ENCODE data around the gene RORC. TPM values are rescaled to one million over a fixed set of nuclear protein-coding genes. Genes with fewer than 3 reads are reported as not detected.
"Not testable (repeated sequence)": the region's sequence is repeated elsewhere in the genome, so short reads cannot be mapped to it uniquely, and the experiment has no call there.

RORC gene
- polyA plus RNA-seq, 3 donors: 0.03 TPM; not detected in 2

- Mint-ChIP-seq H3K27ac (peak overlapping the region in 1 of 7 donors; percentile 46), H3K4me1 (peaks cover 3% of the 10 kb centered on the region), H3K27me3 (ENCODE audit: low read depth in 3 of 3) (peaks cover 0 to 4% (median 2%) of the 10 kb centered on the region in 3 donors), H3K9me3 (peaks cover 0 to 1% (median 0%) of the 10 kb centered on the region in 7 donors), H3K36me3 (peaks cover 11% of the 10 kb centered on the region in 2 donors), H3K4me3 (no peak overlapping the region)
- Histone ChIP-seq H3K4me1 (ENCODE audit: control insufficient read depth in 1 of 2, insufficient read depth in 2 of 2, low read length in 2 of 2) (peaks cover 10 to 12% of the 10 kb centered on the region in 2 donors), H3K36me3 (replicated peaks in 1 of 2; ENCODE audit: control insufficient read depth in 1 of 2, insufficient read depth in 2 of 2, low read length in 2 of 2) (peaks cover 0 to 4% of the 10 kb centered on the region in 2 donors), H2AFZ (ENCODE audit: insufficient read depth, low read depth, low read length, poor library complexity, severe bottlenecking) (no peak overlapping the region), H3K4me2 (replicated peaks; ENCODE audit: extremely low read depth, low read length, poor library complexity, severe bottlenecking) (no peak overlapping the region), H3K79me2 (ENCODE audit: insufficient read depth, low read length) (no peaks in the 10 kb centered on the region), H3K27me3 (ENCODE audit: control insufficient read depth in 2 of 2, insufficient read depth in 2 of 2, low read length in 2 of 2) (peaks cover 0 to 3% of the 10 kb centered on the region in 2 donors), H3K9me3 (replicated peaks in 1 of 2; ENCODE audit: control insufficient read depth in 1 of 2, insufficient read depth in 1 of 2, low read length in 2 of 2) (no peaks in the 10 kb centered on the region), H3K4me3 (replicated peaks in 1 of 3; ENCODE audit: low read depth in 2 of 3, low read length in 3 of 3) (no peak overlapping the region), H3K27ac (ENCODE audit: low read depth in 1 of 2, low read length in 2 of 2) (no peak overlapping the region), H4K20me1 (ENCODE audit: insufficient read depth, low read length) (no peaks in the 10 kb centered on the region), H3K9ac (ENCODE audit: insufficient read depth, low read length, poor library complexity, severe bottlenecking) (no peak overlapping the region)
- no peak for DNase-seq
- TF ChIP-seq CTCF (IDR thresholded peaks at IDR 0.05): no peak
- 100% methylated on average over 1 of the region's 3 CpGs for WGBS (ENCODE audit: insufficient coverage)
- intact Hi-C loops (cut with micrococcal nuclease): no loop called here
Observed at GRCh38 chr1:151782741-151783140, 48.9 kb downstream of the RORC start.

GRCh38 chr1:151782026-151782425 is 49.6 kb downstream of the RORC start:
- H3K36me3 ChIP-seq (replicated peaks in 1 of 2; ENCODE audit: control insufficient read depth in 1 of 2, insufficient read depth in 2 of 2, low read length in 2 of 2); intact Hi-C loops (cut with micrococcal nuclease); H3K9ac ChIP-seq (ENCODE audit: insufficient read depth, low read length, poor library complexity, severe bottlenecking); H4K20me1 ChIP-seq (ENCODE audit: insufficient read depth, low read length); H3K4me2 ChIP-seq (replicated peaks; ENCODE audit: extremely low read depth, low read length, poor library complexity, severe bottlenecking); H2AFZ ChIP-seq (ENCODE audit: insufficient read depth, low read depth, low read length, poor library complexity, severe bottlenecking); H3K27me3 Mint-ChIP-seq (ENCODE audit: low read depth in 3 of 3); H3K9me3 Mint-ChIP-seq; H3K4me3 ChIP-seq (replicated peaks in 1 of 3; ENCODE audit: low read depth in 2 of 3, low read length in 3 of 3); H3K4me1 Mint-ChIP-seq; DNase-seq; H3K79me2 ChIP-seq (ENCODE audit: insufficient read depth, low read length); H3K9me3 ChIP-seq (replicated peaks in 1 of 2; ENCODE audit: control insufficient read depth in 1 of 2, insufficient read depth in 1 of 2, low read length in 2 of 2); H3K4me3 Mint-ChIP-seq; H3K27me3 ChIP-seq (ENCODE audit: control insufficient read depth in 2 of 2, insufficient read depth in 2 of 2, low read length in 2 of 2); H3K27ac ChIP-seq (ENCODE audit: low read depth in 1 of 2, low read length in 2 of 2): not testable (repeated sequence)
- peaks cover 10 to 12% of the 10 kb centered on the region in 2 donors for H3K4me1 ChIP-seq (ENCODE audit: control insufficient read depth in 1 of 2, insufficient read depth in 2 of 2, low read length in 2 of 2)
- WGBS (ENCODE audit: insufficient coverage): 100% methylated on average over 2 of the region's 5 CpGs
- H3K27ac Mint-ChIP-seq: peak overlapping the region in 1 of 7 donors; percentile 26
- H3K36me3 Mint-ChIP-seq: peaks cover 11 to 12% of the 10 kb centered on the region in 2 donors

- intact Hi-C loops (cut with micrococcal nuclease); H3K79me2 ChIP-seq (ENCODE audit: insufficient read depth, low read length); H2AFZ ChIP-seq (ENCODE audit: insufficient read depth, low read depth, low read length, poor library complexity, severe bottlenecking); H3K36me3 ChIP-seq (replicated peaks in 1 of 2; ENCODE audit: control insufficient read depth in 1 of 2, insufficient read depth in 2 of 2, low read length in 2 of 2); H3K4me3 ChIP-seq (replicated peaks in 1 of 3; ENCODE audit: low read depth in 2 of 3, low read length in 3 of 3); H3K27ac ChIP-seq (ENCODE audit: low read depth in 1 of 2, low read length in 2 of 2); H4K20me1 ChIP-seq (ENCODE audit: insufficient read depth, low read length); H3K9me3 ChIP-seq (replicated peaks in 1 of 2; ENCODE audit: control insufficient read depth in 1 of 2, insufficient read depth in 1 of 2, low read length in 2 of 2); H3K4me3 Mint-ChIP-seq; H3K4me2 ChIP-seq (replicated peaks; ENCODE audit: extremely low read depth, low read length, poor library complexity, severe bottlenecking); H3K9me3 Mint-ChIP-seq; H3K4me1 Mint-ChIP-seq; H3K27me3 ChIP-seq (ENCODE audit: control insufficient read depth in 2 of 2, insufficient read depth in 2 of 2, low read length in 2 of 2); H3K27me3 Mint-ChIP-seq (ENCODE audit: low read depth in 3 of 3); H3K9ac ChIP-seq (ENCODE audit: insufficient read depth, low read length, poor library complexity, severe bottlenecking): not testable (repeated sequence)
- peaks cover 15 to 16% of the 10 kb centered on the region in 2 donors for H3K36me3 Mint-ChIP-seq
- 74% methylated on average over 3 of the region's 5 CpGs for WGBS (ENCODE audit: insufficient coverage)
- DNase-seq: peak; percentile 18 to 38 (median 27)
- H3K27ac Mint-ChIP-seq: peak overlapping the region in 2 of 7 donors; percentile 11 to 80
- peaks cover 10 to 12% of the 10 kb centered on the region in 2 donors for H3K4me1 ChIP-seq (ENCODE audit: control insufficient read depth in 1 of 2, insufficient read depth in 2 of 2, low read length in 2 of 2)
Observed at GRCh38 chr1:151780736-151781135, 50.9 kb downstream of the RORC start.
